B cell (primary cell): Measurements from ENCODE around the gene NUP93.

Source experiments
- CTCF ChIP-seq: fragments of 200-600 bp; IDR thresholded peaks from one replicate; pipeline ENCODE4 v1.8.0; 2022; ENCODE audit warnings: antibody characterized with exemption, mild to moderate bottlenecking
- EZH2 ChIP-seq: IDR thresholded peaks from 2 replicates; pipeline ENCODE4 v1.6.1; 2012; ENCODE audit warnings: borderline replicate concordance, low read depth, mild to moderate bottlenecking, moderate library complexity, low read length; ENCODE audit not compliant: insufficient read depth, poor library complexity, severe bottlenecking

GRCh38 chr16:56732366-56732765, 2.4 kb downstream of the NUP93 start:
- TF ChIP-seq EZH2 (no peak), CTCF (no peak)
